K562 (cell line): ENCODE data around the gene PSORS1C1. TPM values are rescaled to one million over a fixed set of nuclear protein-coding genes. Genes with fewer than 3 reads are reported as not detected.

Source experiments
- BDP1 ChIP-seq: IDR thresholded peaks from 3 replicates; pipeline ENCODE4 v1.6.1; 2011; ENCODE audit not compliant: insufficient read length, insufficient read depth
- CXXC5 ChIP-seq: fragments of 250-450 bp; sonication (Bioruptor Pico); IDR thresholded peaks from 2 replicates; pipeline ENCODE4 v1.8.0; 2022; ENCODE audit warnings: inconsistent platforms, mild to moderate bottlenecking, moderate library complexity
- FOXJ3 ChIP-seq: sonication (generic); formaldehyde crosslinking; IDR thresholded peaks from 2 replicates; pipeline ENCODE4 v1.4.0; 2020; ENCODE audit warnings: mild to moderate bottlenecking, missing genetic modification reagents
- KDM1A ChIP-seq, 2 experiments: fragments of 450-650 bp; IDR thresholded peaks; 2 replicates each; pipeline ENCODE4 v1.6.1; 2016; ENCODE audit warnings: mild to moderate bottlenecking in 2 of 2
- NRF1 ChIP-seq, 2 experiments: fragments of 450-650 bp; IDR thresholded peaks in 1 of 2; conservative IDR thresholded peaks in 1 of 2; 2 replicates each; pipeline ENCODE4 v1.6.1; 2014; ENCODE audit warnings: mild to moderate bottlenecking in 2 of 2
- SMAD1 ChIP-seq: fragments of 150-350 bp; IDR thresholded peaks from 2 replicates; pipeline ENCODE4 v1.6.1; 2014; ENCODE audit warnings: low read length, low read depth; ENCODE audit not compliant: partially characterized antibody
- SNRNP70 ChIP-seq: fragments of 200-400 bp; formaldehyde crosslinking; optimal IDR thresholded peaks from 2 replicates; pipeline ENCODE3; 2017; ENCODE audit warnings: low read depth, low read length
- ZNF165 ChIP-seq: fragments of 250-450 bp; sonication (Bioruptor Pico); IDR thresholded peaks from 2 replicates; pipeline ENCODE4 v1.4.0; 2020; ENCODE audit warnings: borderline replicate concordance
- ZNF224 ChIP-seq: sonication (generic); formaldehyde crosslinking; IDR thresholded peaks from 2 replicates; pipeline ENCODE4 v1.8.0; 2022; ENCODE audit warnings: mild to moderate bottlenecking, missing genetic modification reagents
- ZNF239 ChIP-seq: fragments of 250-450 bp; sonication (Bioruptor Pico); IDR thresholded peaks from 2 replicates; pipeline ENCODE4 v1.4.0; 2020; ENCODE audit warnings: mild to moderate bottlenecking
- ZNF282 ChIP-seq: sonication (generic); formaldehyde crosslinking; IDR thresholded peaks from 2 replicates; pipeline ENCODE4 v1.8.1; 2023; ENCODE audit warnings: missing genetic modification reagents
- ZNF444 ChIP-seq: fragments of 250-450 bp; sonication (Bioruptor Pico); IDR thresholded peaks from 2 replicates; pipeline ENCODE4 v1.4.0; 2020; ENCODE audit warnings: mild to moderate bottlenecking, moderate library complexity
- ZNF512 ChIP-seq: IDR thresholded peaks from 2 replicates; pipeline ENCODE4 v1.6.1; 2016; ENCODE audit warnings: missing genetic modification characterization, missing compliant biosample characterization
- polyA plus RNA-seq, 8 experiments: library from polyadenylated mRNA; depleted of rRNA in 4 of 8; stranded (reverse) in 5 of 8; unstranded in 3 of 8; fragments of >200 nt; fragmentation: Nextera tagmentation in 2 of 8; fragmentation: Illumina TruSeq in 1 of 8; extraction: Ambion mirVana in 2 of 8; extraction: Trizol in 1 of 8; gene quantifications; 2 replicates each; pipeline versions ENCODE4 v1.2.1 to v1.2.3, GENCODE V29; 2011 to 2014; ENCODE audit warnings: inconsistent platforms in 1 of 8, missing spikeins in 1 of 8
- total RNA-seq, 7 experiments: library from RNA; depleted of rRNA in 6 of 7; stranded (reverse); fragments of >200 nt in 6 of 7; fragmentation: Illumina TruSeq in 2 of 7; extraction: Trizol in 2 of 7; gene quantifications; 2 replicates each; pipeline versions ENCODE4 v1.2.1 to v1.2.3, GENCODE V29; 2011 to 2021; ENCODE audit warnings: low replicate concordance in 1 of 7
- TF ChIP-seq, protein P1 (sequence below), 2 experiments: IDR thresholded peaks; 2 replicates each; pipeline ENCODE4 v1.6.1; 2012; ENCODE audit warnings: improper control_type of control experiment in 2 of 2, low read depth in 2 of 2, low read length in 2 of 2, borderline replicate concordance in 1 of 2
- TF ChIP-seq, protein P2 (sequence below): fragments of 250-450 bp; sonication (Bioruptor Pico); IDR thresholded peaks from 2 replicates; pipeline ENCODE4 v1.8.0; 2022; ENCODE audit warnings: moderate library complexity, mild to moderate bottlenecking, inconsistent platforms
- TF ChIP-seq, protein P3 (sequence below): fragments of 250-450 bp; sonication (Bioruptor Pico); IDR thresholded peaks from 2 replicates; pipeline ENCODE4 v1.8.0; 2021; ENCODE audit warnings: moderate library complexity, mild to moderate bottlenecking, inconsistent platforms
- TF ChIP-seq, protein P4 (sequence below): fragments of 150-350 bp; IDR thresholded peaks from 2 replicates; pipeline ENCODE4 v1.6.1; 2014; ENCODE audit warnings: low read depth, mild to moderate bottlenecking, low read length, borderline replicate concordance

The PSORS1C1 gene
- total and polyA plus RNA-seq, 9 of the 15 experiments (the other 6 are each of a cell fraction or from before 2014, with no cell fraction given), result 0.11 TPM; not detected in 8

DNA sequence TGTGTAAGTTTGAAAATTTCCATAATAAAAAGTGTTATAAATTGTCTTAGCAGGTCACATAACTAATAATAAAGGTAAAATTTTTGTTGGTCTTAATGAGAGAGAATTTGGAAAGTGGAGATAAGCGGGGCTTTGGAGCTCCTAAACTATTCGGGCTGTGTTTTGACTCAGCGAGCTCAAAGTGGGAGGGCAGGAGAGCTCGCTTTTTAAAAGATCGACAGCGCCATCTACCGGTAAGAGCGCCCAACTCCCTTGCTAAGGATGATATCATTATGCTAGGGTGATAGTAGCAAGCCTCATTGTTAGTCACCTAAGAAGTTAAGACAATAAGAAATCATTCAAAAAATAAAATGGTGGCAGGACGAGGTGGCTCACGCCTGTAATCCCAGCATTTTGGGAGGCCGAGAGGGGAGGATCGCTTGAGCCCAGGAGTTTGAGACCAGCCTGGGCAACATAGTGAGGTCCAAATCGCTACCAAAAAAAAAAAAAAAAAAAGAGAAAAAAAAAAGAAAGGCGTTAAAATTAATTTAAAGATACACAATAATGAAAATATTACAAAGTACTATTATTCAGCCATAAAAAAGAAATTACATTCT is 27.0 kb upstream of the PSORS1C1 start (continued):
- TF ChIP-seq, protein P1, sequence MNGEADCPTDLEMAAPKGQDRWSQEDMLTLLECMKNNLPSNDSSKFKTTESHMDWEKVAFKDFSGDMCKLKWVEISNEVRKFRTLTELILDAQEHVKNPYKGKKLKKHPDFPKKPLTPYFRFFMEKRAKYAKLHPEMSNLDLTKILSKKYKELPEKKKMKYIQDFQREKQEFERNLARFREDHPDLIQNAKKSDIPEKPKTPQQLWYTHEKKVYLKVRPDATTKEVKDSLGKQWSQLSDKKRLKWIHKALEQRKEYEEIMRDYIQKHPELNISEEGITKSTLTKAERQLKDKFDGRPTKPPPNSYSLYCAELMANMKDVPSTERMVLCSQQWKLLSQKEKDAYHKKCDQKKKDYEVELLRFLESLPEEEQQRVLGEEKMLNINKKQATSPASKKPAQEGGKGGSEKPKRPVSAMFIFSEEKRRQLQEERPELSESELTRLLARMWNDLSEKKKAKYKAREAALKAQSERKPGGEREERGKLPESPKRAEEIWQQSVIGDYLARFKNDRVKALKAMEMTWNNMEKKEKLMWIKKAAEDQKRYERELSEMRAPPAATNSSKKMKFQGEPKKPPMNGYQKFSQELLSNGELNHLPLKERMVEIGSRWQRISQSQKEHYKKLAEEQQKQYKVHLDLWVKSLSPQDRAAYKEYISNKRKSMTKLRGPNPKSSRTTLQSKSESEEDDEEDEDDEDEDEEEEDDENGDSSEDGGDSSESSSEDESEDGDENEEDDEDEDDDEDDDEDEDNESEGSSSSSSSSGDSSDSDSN (IDR thresholded peaks at IDR 0.05; ENCODE audit: borderline replicate concordance in 1 of 2, low read depth in 2 of 2, low read length in 2 of 2), result no peak
- no peak for TF ChIP-seq CXXC5
- TF ChIP-seq BDP1, result no peak
- TF ChIP-seq NRF1 (conservative IDR thresholded peaks at IDR 0.05 in 1 of 2, IDR thresholded peaks at IDR 0.05 in 1 of 2), result no peak
- TF ChIP-seq, protein P2, sequence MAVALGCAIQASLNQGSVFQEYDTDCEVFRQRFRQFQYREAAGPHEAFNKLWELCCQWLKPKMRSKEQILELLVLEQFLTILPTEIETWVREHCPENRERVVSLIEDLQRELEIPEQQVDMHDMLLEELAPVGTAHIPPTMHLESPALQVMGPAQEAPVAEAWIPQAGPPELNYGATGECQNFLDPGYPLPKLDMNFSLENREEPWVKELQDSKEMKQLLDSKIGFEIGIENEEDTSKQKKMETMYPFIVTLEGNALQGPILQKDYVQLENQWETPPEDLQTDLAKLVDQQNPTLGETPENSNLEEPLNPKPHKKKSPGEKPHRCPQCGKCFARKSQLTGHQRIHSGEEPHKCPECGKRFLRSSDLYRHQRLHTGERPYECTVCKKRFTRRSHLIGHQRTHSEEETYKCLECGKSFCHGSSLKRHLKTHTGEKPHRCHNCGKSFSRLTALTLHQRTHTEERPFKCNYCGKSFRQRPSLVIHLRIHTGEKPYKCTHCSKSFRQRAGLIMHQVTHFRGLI (CRISPR knock-in tag), result no peak
- TF ChIP-seq ZNF165, result no peak
- TF ChIP-seq ZNF512 (tag), result no peak
- no peak for TF ChIP-seq SNRNP70
- no peak for TF ChIP-seq KDM1A (IDR thresholded peaks at IDR 0.05)
- TF ChIP-seq, protein P3, sequence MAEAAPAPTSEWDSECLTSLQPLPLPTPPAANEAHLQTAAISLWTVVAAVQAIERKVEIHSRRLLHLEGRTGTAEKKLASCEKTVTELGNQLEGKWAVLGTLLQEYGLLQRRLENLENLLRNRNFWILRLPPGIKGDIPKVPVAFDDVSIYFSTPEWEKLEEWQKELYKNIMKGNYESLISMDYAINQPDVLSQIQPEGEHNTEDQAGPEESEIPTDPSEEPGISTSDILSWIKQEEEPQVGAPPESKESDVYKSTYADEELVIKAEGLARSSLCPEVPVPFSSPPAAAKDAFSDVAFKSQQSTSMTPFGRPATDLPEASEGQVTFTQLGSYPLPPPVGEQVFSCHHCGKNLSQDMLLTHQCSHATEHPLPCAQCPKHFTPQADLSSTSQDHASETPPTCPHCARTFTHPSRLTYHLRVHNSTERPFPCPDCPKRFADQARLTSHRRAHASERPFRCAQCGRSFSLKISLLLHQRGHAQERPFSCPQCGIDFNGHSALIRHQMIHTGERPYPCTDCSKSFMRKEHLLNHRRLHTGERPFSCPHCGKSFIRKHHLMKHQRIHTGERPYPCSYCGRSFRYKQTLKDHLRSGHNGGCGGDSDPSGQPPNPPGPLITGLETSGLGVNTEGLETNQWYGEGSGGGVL, result no peak
- TF ChIP-seq, protein P4, sequence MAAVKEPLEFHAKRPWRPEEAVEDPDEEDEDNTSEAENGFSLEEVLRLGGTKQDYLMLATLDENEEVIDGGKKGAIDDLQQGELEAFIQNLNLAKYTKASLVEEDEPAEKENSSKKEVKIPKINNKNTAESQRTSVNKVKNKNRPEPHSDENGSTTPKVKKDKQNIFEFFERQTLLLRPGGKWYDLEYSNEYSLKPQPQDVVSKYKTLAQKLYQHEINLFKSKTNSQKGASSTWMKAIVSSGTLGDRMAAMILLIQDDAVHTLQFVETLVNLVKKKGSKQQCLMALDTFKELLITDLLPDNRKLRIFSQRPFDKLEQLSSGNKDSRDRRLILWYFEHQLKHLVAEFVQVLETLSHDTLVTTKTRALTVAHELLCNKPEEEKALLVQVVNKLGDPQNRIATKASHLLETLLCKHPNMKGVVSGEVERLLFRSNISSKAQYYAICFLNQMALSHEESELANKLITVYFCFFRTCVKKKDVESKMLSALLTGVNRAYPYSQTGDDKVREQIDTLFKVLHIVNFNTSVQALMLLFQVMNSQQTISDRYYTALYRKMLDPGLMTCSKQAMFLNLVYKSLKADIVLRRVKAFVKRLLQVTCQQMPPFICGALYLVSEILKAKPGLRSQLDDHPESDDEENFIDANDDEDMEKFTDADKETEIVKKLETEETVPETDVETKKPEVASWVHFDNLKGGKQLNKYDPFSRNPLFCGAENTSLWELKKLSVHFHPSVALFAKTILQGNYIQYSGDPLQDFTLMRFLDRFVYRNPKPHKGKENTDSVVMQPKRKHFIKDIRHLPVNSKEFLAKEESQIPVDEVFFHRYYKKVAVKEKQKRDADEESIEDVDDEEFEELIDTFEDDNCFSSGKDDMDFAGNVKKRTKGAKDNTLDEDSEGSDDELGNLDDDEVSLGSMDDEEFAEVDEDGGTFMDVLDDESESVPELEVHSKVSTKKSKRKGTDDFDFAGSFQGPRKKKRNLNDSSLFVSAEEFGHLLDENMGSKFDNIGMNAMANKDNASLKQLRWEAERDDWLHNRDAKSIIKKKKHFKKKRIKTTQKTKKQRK, result no peak
- TF ChIP-seq ZNF239 (CRISPR knock-in tag), result no peak
- TF ChIP-seq ZNF282 (CRISPR knock-in tag), result no peak
- no peak for TF ChIP-seq FOXJ3 (CRISPR knock-in tag)
- TF ChIP-seq ZNF224, result no peak
- TF ChIP-seq SMAD1, result no peak
- TF ChIP-seq ZNF444 (CRISPR knock-in tag), result no peak
